Measurements from ENCODE around the gene TRH.
"Not testable (repeated sequence)": the region's sequence is repeated elsewhere in the genome, so short reads cannot be mapped to it uniquely, and the experiment has no call there.

Gene TRH

DNA sequence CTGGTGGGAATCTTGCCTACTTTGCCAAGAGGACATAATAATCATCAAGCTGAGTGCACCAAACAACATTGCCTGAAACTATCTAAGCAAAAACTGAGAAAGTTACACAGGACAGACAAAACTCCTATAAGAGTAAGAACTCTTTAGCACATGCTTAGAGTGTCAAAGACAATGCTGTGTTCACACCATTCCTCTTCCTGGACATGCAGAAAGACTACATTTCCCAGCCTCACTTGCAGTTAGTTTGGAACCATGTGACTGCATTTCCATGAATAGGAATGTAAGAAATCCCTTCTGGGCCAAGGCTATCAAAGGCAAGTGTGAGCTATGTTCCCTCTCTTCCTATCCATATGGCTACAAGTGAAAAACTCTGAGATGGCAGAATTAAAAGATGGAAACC lies 37.6 kb downstream of the TRH start:
- not testable (repeated sequence) for DNase-seq (ENCODE audit: low spot score)

DNA sequence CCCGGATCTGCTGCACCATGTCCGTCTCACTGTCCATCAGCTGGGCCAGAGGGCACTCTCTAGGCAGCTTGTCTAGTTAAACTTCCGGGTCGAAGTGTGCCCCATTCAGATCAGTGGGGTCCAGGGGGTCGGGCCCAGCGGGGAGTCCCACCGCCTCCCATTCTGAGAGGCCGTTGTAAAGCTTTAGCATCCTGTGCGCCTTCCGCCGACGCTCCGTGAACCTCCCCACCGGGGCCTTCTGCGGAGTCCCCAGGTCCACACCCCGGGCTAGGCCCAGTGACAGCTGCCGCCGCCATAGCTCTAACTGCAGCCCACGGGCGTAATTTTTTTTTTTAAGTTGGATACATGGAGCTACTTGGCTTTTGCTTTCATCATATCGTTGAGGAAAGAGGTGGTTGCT lies 38.7 kb downstream of the TRH start:
- DNase-seq (ENCODE audit: low spot score): not testable (repeated sequence)

DNA sequence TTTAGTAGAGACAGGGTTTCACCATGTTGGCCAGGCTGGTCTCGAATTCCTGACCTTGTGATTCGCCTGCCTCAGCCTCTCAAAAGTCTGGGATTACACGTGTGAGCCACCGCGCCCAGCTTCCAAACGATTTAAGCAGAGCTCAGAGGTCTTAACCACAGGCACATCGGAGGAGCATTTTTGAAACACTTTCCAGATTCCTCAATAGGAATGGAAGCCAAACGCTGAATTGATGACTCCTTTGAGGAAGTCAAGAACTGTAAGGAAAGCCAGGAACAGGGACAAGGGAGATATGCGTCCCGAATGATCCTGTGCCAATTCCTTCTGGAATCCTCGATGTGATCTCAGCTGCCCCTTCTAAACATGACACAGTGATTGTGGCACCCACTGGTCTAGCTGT lies 40.0 kb downstream of the TRH start:
- no peak for DNase-seq (ENCODE audit: low spot score)

DNA sequence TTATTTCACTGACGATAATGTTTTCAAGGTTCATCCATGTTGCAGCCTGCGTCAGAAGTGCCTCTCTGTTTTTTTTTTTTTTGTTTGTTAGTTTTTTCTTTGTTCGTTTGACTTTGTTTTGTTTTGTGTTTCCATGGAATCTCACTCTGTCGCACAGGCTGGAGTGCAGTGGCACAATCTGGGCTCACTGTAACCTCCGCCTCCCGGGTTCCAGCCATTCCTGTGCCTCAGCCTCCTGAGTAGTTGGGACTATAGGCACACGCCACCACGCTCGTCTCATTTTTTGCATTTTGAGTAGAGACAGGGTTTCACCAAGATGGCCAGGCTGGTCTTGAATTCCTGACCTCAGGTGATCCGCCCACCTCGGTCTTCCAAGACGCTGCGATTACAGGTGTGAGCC lies 43.1 kb downstream of the TRH start:
- not testable (repeated sequence) for DNase-seq (ENCODE audit: low spot score)

DNA sequence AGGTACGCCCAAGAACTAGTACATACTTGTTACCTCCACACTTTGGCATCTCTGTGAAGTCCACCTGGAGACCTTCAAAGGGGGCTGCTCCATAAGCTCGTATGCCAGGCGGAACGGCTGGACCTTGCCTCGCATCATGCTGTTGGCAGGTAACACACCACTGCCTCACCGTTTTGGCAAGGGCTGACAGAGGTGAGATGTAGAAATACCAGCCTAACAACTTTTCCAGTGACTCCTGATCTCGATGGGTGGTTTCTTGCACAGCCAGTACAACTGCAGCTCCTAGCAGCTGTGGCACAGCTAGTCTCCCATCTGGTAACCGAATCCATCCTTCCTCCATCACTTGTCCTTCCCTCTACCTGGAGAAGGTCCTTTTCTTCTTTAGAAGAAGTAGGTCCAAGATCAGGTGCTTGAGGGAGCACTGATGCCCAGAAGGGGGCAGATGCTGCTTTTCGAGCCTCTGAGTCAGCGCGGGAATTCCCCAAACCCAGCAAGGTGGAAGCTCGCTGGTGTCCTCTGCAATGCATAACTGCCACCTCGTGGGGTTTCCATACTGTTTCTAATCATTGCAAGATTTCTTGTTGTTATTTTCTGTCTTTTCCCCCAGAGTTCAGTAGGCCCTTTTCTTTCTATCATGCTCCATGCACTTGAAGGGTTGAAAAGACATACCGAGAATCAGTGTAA lies 51.8 kb downstream of the TRH start:
- not testable (repeated sequence) for DNase-seq (ENCODE audit: low spot score)

DNA sequence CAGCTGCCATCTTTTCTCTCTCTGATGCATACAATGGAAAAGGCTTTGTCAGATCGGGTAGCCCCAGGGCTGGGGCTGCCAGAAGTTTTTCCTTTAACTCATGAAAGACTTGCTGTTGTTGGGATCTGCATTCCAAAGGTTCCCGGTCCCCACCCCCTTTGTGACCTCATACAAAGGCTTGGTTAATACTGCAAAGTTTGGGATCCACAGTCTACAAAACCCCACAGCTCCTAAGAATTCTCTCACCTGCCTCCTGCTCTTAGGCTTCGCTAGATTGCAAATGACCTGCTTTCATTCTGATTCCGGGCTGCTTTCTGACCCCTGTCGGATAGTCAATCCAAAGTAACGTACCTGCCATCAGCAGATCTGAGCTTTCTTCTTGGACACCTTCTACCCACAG lies 52.9 kb downstream of the TRH start:
- not testable (repeated sequence) for DNase-seq (ENCODE audit: low spot score)

Measured in hematopoietic multipotent progenitor cell treated with erythropoietin and hydrocortisone succinate and interleukin-3 and kit ligand, for 17 days (in vitro differentiated cells).